ENCODE results near the gene FOXJ3.

The FOXJ3 gene

DNA sequence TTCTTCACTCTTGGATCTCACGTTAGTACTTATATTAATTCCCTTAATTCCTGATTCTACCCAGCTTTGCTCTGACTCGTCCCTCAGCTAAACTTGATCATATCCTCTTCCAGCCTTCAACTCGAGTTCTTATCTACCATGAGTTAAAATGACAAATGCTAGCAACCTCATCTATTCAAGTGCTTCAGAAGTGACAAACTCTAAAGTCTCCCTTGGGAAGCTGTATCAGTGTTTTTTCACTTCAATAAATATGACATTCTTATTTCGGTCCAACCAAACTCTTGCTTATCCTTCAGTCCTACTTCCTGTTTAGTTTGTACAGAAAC is 75.3 kb downstream of the FOXJ3 start:
- Histone ChIP-seq H3K9me3 (ENCODE audit: control insufficient read depth, insufficient read depth, low read length) (peaks cover 3% of the 10 kb centered on the region; the same call in 1 of the 2 replicates), H3K4me1 (ENCODE audit: control insufficient read depth, low read length) (peaks cover 16% of the 10 kb centered on the region), H3K9me2 (replicated peaks; ENCODE audit: control insufficient read depth, low read length) (no peaks in the 10 kb centered on the region), H3K4me2 (ENCODE audit: low read length) (no peak overlapping the region), H3K4me3 (ENCODE audit: low read length) (no peak overlapping the region), H3F3A (ENCODE audit: control insufficient read depth, insufficient read depth) (no peaks in the 10 kb centered on the region), H3K36me3 (ENCODE audit: control insufficient read depth, low read length) (peaks cover 49% of the 10 kb centered on the region), H3K27ac (ENCODE audit: low read depth, low read length) (no peak overlapping the region), H3K79me2 (ENCODE audit: control insufficient read depth, low read length) (peaks cover 72% of the 10 kb centered on the region), H3K27me3 (ENCODE audit: control insufficient read depth, low read length) (no peaks in the 10 kb centered on the region), H4K20me1 (ENCODE audit: control insufficient read depth, insufficient read depth, low read depth, low read length) (0 out of 2 replicates have a peak, but pooled peaks cover 5% of the 10 kb centered on the region)
- TF ChIP-seq EZH2phosphoT487 (IDR thresholded peaks at IDR 0.05; ENCODE audit: borderline replicate concordance, low read length) = no peak
- TF ChIP-seq, protein P1, sequence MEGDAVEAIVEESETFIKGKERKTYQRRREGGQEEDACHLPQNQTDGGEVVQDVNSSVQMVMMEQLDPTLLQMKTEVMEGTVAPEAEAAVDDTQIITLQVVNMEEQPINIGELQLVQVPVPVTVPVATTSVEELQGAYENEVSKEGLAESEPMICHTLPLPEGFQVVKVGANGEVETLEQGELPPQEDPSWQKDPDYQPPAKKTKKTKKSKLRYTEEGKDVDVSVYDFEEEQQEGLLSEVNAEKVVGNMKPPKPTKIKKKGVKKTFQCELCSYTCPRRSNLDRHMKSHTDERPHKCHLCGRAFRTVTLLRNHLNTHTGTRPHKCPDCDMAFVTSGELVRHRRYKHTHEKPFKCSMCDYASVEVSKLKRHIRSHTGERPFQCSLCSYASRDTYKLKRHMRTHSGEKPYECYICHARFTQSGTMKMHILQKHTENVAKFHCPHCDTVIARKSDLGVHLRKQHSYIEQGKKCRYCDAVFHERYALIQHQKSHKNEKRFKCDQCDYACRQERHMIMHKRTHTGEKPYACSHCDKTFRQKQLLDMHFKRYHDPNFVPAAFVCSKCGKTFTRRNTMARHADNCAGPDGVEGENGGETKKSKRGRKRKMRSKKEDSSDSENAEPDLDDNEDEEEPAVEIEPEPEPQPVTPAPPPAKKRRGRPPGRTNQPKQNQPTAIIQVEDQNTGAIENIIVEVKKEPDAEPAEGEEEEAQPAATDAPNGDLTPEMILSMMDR (IDR thresholded peaks at IDR 0.05; ENCODE audit: low read depth, low read length, poor library complexity, severe bottlenecking) = no peak

DNA sequence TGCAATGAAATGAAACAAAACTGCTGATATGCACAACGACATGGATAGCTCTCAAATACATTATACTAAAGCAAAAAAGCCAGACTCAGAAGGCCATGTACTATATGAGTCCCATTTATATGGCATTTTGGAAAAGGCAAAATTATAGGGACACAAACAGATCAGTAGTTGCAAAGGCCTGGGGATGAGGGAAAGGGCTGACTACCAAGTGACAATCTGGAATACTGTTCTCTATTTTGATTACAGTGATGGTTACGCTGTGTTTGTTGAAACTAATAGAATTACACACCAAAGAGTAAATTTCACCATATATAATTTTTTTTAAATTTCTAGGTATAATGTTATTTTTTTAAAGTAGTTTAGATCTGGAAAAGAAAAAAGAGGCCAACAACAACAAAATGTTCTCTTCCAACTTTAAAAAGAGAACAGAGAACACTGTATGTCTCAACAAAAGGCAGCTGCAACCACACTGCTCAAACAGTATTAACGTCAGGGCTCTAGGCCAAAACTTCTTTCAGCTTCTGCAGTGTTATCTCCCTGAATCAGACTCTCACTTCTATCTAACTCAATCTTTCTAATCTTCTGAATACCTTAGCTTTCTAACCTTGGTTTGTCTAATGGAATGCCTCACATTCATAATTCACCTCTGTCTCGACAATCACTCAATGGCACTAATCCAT is 75.8 kb downstream of the FOXJ3 start:
- Histone ChIP-seq H3K4me3 (ENCODE audit: low read length) (no peak overlapping the region), H3K4me1 (ENCODE audit: control insufficient read depth, low read length) (peaks cover 16% of the 10 kb centered on the region), H3K9me3 (ENCODE audit: control insufficient read depth, insufficient read depth, low read length) (peaks cover 3% of the 10 kb centered on the region; the same call in 1 of the 2 replicates), H3K9me2 (replicated peaks; ENCODE audit: control insufficient read depth, low read length) (no peaks in the 10 kb centered on the region), H3K36me3 (ENCODE audit: control insufficient read depth, low read length) (peaks cover 44% of the 10 kb centered on the region), H4K20me1 (ENCODE audit: control insufficient read depth, insufficient read depth, low read depth, low read length) (0 out of 2 replicates have a peak, but pooled peaks cover 5% of the 10 kb centered on the region), H3K27me3 (ENCODE audit: control insufficient read depth, low read length) (no peaks in the 10 kb centered on the region), H3K27ac (ENCODE audit: low read depth, low read length) (no peak overlapping the region), H3F3A (ENCODE audit: control insufficient read depth, insufficient read depth) (no peaks in the 10 kb centered on the region), H3K79me2 (ENCODE audit: control insufficient read depth, low read length) (peaks cover 69% of the 10 kb centered on the region), H3K4me2 (ENCODE audit: low read length) (no peak overlapping the region)
- TF ChIP-seq, protein P1 (IDR thresholded peaks at IDR 0.05; ENCODE audit: low read depth, low read length, poor library complexity, severe bottlenecking) = no peak
- TF ChIP-seq EZH2phosphoT487 (IDR thresholded peaks at IDR 0.05; ENCODE audit: borderline replicate concordance, low read length) = no peak

DNA sequence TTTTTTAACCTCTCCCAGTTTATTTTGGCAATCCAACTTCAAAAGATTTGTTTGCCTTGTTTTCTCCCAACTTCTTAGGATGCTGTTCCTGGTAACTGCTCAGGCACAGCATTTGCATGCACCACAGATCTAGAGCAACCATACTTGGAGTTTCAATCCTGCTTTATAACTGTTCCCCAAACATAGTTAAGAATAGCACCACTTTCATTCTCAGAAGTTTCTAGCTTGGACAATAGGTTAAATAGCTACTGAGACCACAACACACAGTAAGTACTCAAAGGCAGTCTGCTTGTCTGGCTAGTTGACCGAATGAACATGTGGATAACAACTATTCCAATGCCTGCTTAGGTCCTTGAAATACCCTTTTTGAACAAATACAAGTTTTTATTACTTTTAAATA is 76.8 kb downstream of the FOXJ3 start:
- TF ChIP-seq EZH2phosphoT487 (IDR thresholded peaks at IDR 0.05; ENCODE audit: borderline replicate concordance, low read length) = no peak
- TF ChIP-seq, protein P1 (IDR thresholded peaks at IDR 0.05; ENCODE audit: low read depth, low read length, poor library complexity, severe bottlenecking) = no peak
- peaks cover 37% of the 10 kb centered on the region for H3K36me3 ChIP-seq (ENCODE audit: control insufficient read depth, low read length)
- H3K9me2 ChIP-seq (replicated peaks; ENCODE audit: control insufficient read depth, low read length) = no peaks in the 10 kb centered on the region
- H4K20me1 ChIP-seq (ENCODE audit: control insufficient read depth, insufficient read depth, low read depth, low read length) = 0 out of 2 replicates have a peak, but pooled peaks cover 5% of the 10 kb centered on the region
- H3K4me3 ChIP-seq (ENCODE audit: low read length) = no peak overlapping the region
- no peaks in the 10 kb centered on the region for H3F3A ChIP-seq (ENCODE audit: control insufficient read depth, insufficient read depth)
- peaks cover 65% of the 10 kb centered on the region for H3K79me2 ChIP-seq (ENCODE audit: control insufficient read depth, low read length)
- peaks cover 3% of the 10 kb centered on the region; the same call in 1 of the 2 replicates for H3K9me3 ChIP-seq (ENCODE audit: control insufficient read depth, insufficient read depth, low read length)
- peaks cover 16% of the 10 kb centered on the region for H3K4me1 ChIP-seq (ENCODE audit: control insufficient read depth, low read length)
- H3K27me3 ChIP-seq (ENCODE audit: control insufficient read depth, low read length) = no peaks in the 10 kb centered on the region
- H3K27ac ChIP-seq (ENCODE audit: low read depth, low read length) = no peak overlapping the region
- no peak overlapping the region for H3K4me2 ChIP-seq (ENCODE audit: low read length)

Measured in DOHH2 (cell line).